ENCODE data around the gene ATP9B.
"Not testable (repeated sequence)": the region's sequence is repeated elsewhere in the genome, so short reads cannot be mapped to it uniquely, and the experiment has no call there.

ATP9B gene

GRCh38 chr18:79072655-79073054, 3.5 kb downstream of the ATP9B start:
- DNase-seq, result not testable (repeated sequence)

GRCh38 chr18:79077181-79077580, 8.0 kb downstream of the ATP9B start:
- DNase-seq, result no peak

- DNase-seq, result not testable (repeated sequence)
Measured at GRCh38 chr18:79078791-79079190, 9.6 kb downstream of the ATP9B start.

- no peak for DNase-seq
Measured at GRCh38 chr18:79092874-79093273, 23.7 kb downstream of the ATP9B start.

- DNase-seq, result no peak
Measured at GRCh38 chr18:79093986-79094385, 24.8 kb downstream of the ATP9B start.

- DNase-seq, result no peak
Measured at GRCh38 chr18:79095216-79095615, 26.0 kb downstream of the ATP9B start.

GRCh38 chr18:79100944-79101343, 31.8 kb downstream of the ATP9B start:
- DNase-seq, result no peak

GRCh38 chr18:79102886-79103285, 33.7 kb downstream of the ATP9B start:
- DNase-seq, result no peak

- DNase-seq, result no peak
Measured at GRCh38 chr18:79104137-79104536, 34.9 kb downstream of the ATP9B start.

GRCh38 chr18:79105455-79105854, 36.3 kb downstream of the ATP9B start:
- no peak for DNase-seq

GRCh38 chr18:79106084-79106483, 36.9 kb downstream of the ATP9B start:
- DNase-seq, result no peak

- DNase-seq, result no peak
Measured at GRCh38 chr18:79107886-79108285, 38.7 kb downstream of the ATP9B start.

- no peak for DNase-seq
Measured at GRCh38 chr18:79108549-79109215, 39.5 kb downstream of the ATP9B start.

GRCh38 chr18:79111483-79111882, 42.3 kb downstream of the ATP9B start:
- no peak for DNase-seq

GRCh38 chr18:79117385-79117784, 48.2 kb downstream of the ATP9B start:
- DNase-seq, result no peak

GRCh38 chr18:79117788-79118187, 48.6 kb downstream of the ATP9B start:
- DNase-seq, result no peak

- DNase-seq, result no peak
Measured at GRCh38 chr18:79118797-79119196, 49.6 kb downstream of the ATP9B start.

- no peak for DNase-seq
Measured at GRCh38 chr18:79121746-79122474, 52.7 kb downstream of the ATP9B start.

- DNase-seq, result no peak
Measured at GRCh38 chr18:79123948-79124347, 54.8 kb downstream of the ATP9B start.

GRCh38 chr18:79129120-79129519, 59.9 kb downstream of the ATP9B start:
- no peak for DNase-seq

GRCh38 chr18:79133724-79134123, 64.5 kb downstream of the ATP9B start:
- no peak for DNase-seq

GRCh38 chr18:79135924-79136323, 66.7 kb downstream of the ATP9B start:
- no peak for DNase-seq

GRCh38 chr18:79136742-79137141, 67.5 kb downstream of the ATP9B start:
- no peak for DNase-seq

GRCh38 chr18:79139206-79139605, 70.0 kb downstream of the ATP9B start:
- DNase-seq, result no peak

GRCh38 chr18:79147014-79147413, 77.8 kb downstream of the ATP9B start:
- DNase-seq, result no peak

All from NCI-H1436 (cell line).